Measurements from ENCODE around the gene ECHDC1.

ECHDC1 gene

GRCh38 chr6:127255286-127255685 lies 88.1 kb downstream of the ECHDC1 start:
- H3K4me3 ChIP-seq (ENCODE audit: low read length), result no peak overlapping the region
- no peak for DNase-seq (ENCODE audit: low read depth)
- TF ChIP-seq CTCF (conservative IDR thresholded peaks at IDR 0.05; ENCODE audit: low read length), result no peak

DNA sequence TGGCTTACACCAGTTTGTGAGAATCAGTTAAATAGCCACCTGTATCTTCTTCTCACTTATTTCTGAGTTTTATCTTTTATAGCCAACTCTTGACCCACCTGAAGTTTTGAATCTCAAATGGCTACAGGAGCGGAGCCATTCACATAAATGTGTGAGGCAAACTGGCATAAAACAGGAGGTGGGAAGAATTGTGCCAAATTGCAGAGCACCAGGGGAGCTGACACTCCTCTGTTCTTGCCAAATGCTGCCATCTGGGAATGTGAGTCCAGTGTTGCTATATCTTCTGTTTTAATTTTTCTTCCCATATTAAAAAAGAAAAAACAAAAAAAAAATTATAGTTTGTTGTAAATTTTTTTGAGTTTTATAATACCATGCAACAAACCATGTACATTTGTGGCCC lies 93.8 kb downstream of the ECHDC1 start:
- H3K4me3 ChIP-seq (ENCODE audit: low read length), result no peak overlapping the region
- TF ChIP-seq CTCF (conservative IDR thresholded peaks at IDR 0.05; ENCODE audit: low read length), result no peak
- no peak for DNase-seq (ENCODE audit: low read depth)

DNA sequence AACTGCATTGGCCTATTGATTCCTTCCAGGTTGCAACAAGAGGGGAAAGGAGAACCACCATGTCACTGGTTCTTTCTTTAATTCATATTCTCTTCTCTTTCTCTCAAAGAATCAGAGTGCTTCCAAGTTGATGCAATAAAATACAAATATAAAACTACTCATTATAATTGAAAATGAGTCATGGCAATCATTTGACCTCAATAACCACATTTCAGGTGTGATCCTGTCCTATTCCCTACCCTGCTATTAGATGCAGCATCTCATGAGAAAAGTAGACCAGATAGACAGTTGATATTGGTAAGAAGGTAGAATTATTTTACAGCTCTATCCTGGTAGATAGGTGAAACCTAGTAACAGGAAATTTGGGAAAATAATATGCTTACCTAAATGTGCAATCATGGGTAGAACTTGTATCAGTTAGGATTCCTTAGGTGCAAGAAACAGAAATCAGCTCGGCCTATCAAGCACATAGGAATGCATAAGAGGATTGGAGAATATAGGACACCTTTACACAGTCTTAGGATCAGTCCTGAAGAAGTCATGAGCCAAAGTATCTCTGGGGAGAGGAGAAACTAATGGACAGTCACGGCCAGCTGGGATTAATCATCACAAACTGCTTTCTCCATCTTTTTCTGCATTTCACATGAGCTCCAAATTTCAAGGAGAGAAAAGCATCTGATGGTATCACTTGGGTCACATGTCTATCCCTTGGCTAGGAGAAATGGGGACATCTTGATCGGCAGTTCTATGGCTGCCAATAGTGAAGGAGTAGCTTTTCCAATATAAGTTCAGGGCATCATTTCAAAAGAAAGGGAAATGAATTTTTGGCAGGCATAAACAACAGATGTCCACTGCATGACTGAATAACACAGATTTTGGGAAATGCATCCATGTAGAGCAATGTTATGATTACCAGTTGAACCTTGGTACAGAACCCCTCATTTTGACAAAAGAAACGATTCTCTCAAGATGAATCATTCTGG lies 96.0 kb downstream of the ECHDC1 start:
- TF ChIP-seq CTCF (conservative IDR thresholded peaks at IDR 0.05; ENCODE audit: low read length), result no peak
- no peak overlapping the region for H3K4me3 ChIP-seq (ENCODE audit: low read length)
- DNase-seq (ENCODE audit: low read depth), result peak; percentile 16

DNA sequence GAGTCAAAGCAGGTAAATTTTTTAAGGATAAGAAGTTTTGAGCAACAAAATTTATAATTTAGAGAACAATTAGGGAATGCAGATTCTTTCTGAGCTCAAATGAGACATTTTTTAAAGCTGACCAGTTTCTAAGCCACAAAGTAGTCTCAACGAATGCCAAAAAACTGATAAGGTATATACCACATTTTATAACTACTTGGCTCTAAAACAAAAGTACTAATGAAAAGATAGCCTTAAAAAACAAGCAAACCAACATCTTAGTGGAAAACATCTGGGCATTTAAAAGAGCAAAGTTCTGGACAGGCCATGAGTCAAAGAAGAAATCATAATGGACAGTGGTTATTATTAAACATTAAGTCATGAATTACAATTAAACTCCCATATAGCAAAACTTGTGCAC lies 99.9 kb downstream of the ECHDC1 start:
- no peak for TF ChIP-seq CTCF (conservative IDR thresholded peaks at IDR 0.05; ENCODE audit: low read length)
- no peak overlapping the region for H3K4me3 ChIP-seq (ENCODE audit: low read length)
- DNase-seq (ENCODE audit: low read depth), result no peak

Measured in AG10803 (cell line).